Hair follicular keratinocyte (primary cell): ENCODE measurements around the gene OR13H1. TPM values are rescaled to one million over a fixed set of nuclear protein-coding genes. Genes with fewer than 3 reads are reported as not detected.

Experiments
- total RNA-seq: library from RNA; depleted of rRNA; stranded (reverse); fragments of >200 nt; gene quantifications from 2 replicates; pipeline ENCODE4 v1.2.3, GENCODE V29; 2015

OR13H1 gene, protein sequence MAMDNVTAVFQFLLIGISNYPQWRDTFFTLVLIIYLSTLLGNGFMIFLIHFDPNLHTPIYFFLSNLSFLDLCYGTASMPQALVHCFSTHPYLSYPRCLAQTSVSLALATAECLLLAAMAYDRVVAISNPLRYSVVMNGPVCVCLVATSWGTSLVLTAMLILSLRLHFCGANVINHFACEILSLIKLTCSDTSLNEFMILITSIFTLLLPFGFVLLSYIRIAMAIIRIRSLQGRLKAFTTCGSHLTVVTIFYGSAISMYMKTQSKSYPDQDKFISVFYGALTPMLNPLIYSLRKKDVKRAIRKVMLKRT
- total RNA-seq, result not detected in 2 replicates

DNA sequence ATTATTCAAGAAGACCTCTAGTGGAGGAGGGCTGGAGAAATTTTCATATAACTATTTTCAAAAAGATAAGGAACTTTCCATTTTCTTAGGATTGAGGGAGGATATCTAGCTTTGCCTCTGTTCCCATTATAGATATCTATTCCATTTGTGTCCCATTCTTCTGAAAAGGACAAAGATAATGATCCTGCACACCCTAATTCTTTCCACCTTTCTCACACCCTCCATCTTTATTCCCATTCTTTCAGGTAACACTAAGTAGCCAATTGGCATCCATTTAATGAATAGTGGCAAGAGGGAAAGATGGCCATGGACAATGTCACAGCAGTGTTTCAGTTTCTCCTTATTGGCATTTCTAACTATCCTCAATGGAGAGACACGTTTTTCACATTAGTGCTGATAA, at the start of gene OR13H1:
Gene OR13H1 (plus strand): TSS at position 301 of the 400 bp plus-strand sequence. CDS start 0 bp downstream, at position 301.

